Right lobe of liver (tissue), 6 donors: ENCODE results near the gene CABCOCO1. TPM values are rescaled to one million over a fixed set of nuclear protein-coding genes. Genes with fewer than 3 reads are reported as not detected.
"Not testable (repeated sequence)": the region's sequence is repeated elsewhere in the genome, so short reads cannot be mapped to it uniquely, and the experiment has no call there.

Experiments used
- ATAC-seq, 4 donors: fragments of 200-7000 bp; cut with Tn5 transposase; one replicate each; pipeline ENCODE4 v1.9.1; 2020; ENCODE audit warnings: mild to moderate bottlenecking in 4 of 4, moderate library complexity in 4 of 4
- DNase-seq, 3 donors: peaks; one replicate each; pipeline ENCODE4 v3.0.0-alpha.2; 2020
- H3K27ac ChIP-seq, 3 donors: fragments of 200-600 bp; one replicate each; pipeline ENCODE4 v1.8.0; 2022
- H3K27me3 ChIP-seq, 2 donors: fragments of 200-600 bp; one replicate each; pipeline ENCODE4 v1.8.0; 2022
- H3K36me3 ChIP-seq, 4 donors: fragments of 200-600 bp; sonication (generic) in 1 of 4; one replicate each; pipeline versions ENCODE4 v1.5.1 to v1.8.0; 2017 to 2022; ENCODE audit warnings: control low read depth in 1 of 4
- H3K4me1 ChIP-seq, 4 donors: fragments of 200-600 bp; sonication (generic) in 1 of 4; one replicate each; pipeline versions ENCODE4 v1.5.1 to v1.8.0; 2017 to 2022; ENCODE audit warnings: control low read depth in 1 of 4
- H3K4me3 ChIP-seq, 3 donors: fragments of 200-600 bp; one replicate each; pipeline ENCODE4 v1.8.0; 2022
- H3K9me3 ChIP-seq, 4 donors: fragments of 200-600 bp; sonication (generic) in 1 of 4; one replicate each; pipeline versions ENCODE4 v1.5.1 to v1.8.0; 2017 to 2022; ENCODE audit warnings: control low read depth in 1 of 4
- CTCF ChIP-seq, 4 donors: fragments of 200-600 bp in 3 of 4; fragments of 450-650 bp in 1 of 4; IDR thresholded peaks; one replicate each; pipeline versions ENCODE4 v1.5.1 to v1.8.0; 2016 to 2022; ENCODE audit warnings: antibody characterized with exemption in 4 of 4, mild to moderate bottlenecking in 2 of 4
- POLR2A ChIP-seq: fragments of 450-650 bp; IDR thresholded peaks from one replicate; pipeline ENCODE4 v1.6.1; 2017; ENCODE audit warnings: antibody characterized with exemption, mild to moderate bottlenecking
- WGBS: methylation state at CpG from one replicate; pipeline ENCODE4 v1.1.6; 2018; ENCODE audit warnings: low coverage, low lambda C conversion rate; ENCODE audit not compliant: insufficient coverage; ENCODE audit errors: missing lambda C conversion rate; 5-methylcytosine and 5-hydroxymethylcytosine counted together
- intact Hi-C, 2 donors: fragments of 100-400 bp; cut with DNase I; formaldehyde crosslinking; loops; one replicate each; pipeline versions ENCODE4 v1.11.2 to v1.14.1; 2022
- total RNA-seq, 6 experiments: library from RNA; depleted of rRNA in 2 of 6; stranded (reverse); fragments of >200 nt in 2 of 6; fragmentation: NEBNext Ultra II Directional in 3 of 6; extraction: Animal tissue kit (Norgen Biotek cat#: 25700) in 3 of 6; gene quantifications; one replicate each; pipeline versions ENCODE4 v1.1.0 to v1.2.4, GENCODE V29; 2016 to 2023
- donor health status: DM: no; HTN: yes; CAD: no.
- donor health status: DM: no; HTN: no; CAD: no.
- donor health status: DM: no; HTN: no; CAD: no.
- donor health status: DM: no; HTN: yes; CAD: no.
- donor health status: DM: no; HTN: yes; CAD: no.

The CABCOCO1 gene
- total RNA-seq, 6 experiments from 2014 or later, result not detected

GRCh38 chr10:61684894-61685507 is 22.3 kb downstream of the CABCOCO1 start:
- Histone ChIP-seq H3K27me3 (no peaks in the 10 kb centered on the region), H3K36me3 (no peaks in the 10 kb centered on the region), H3K9me3 (no peaks in the 10 kb centered on the region), H3K4me3 (no peak overlapping the region), H3K4me1 (no peaks in the 10 kb centered on the region), H3K27ac (no peak overlapping the region)
- no peak for DNase-seq
- no peak for ATAC-seq
- WGBS, result 54% methylated on average over 3 of the region's 3 CpGs
- intact Hi-C loops, result no loop called here
- TF ChIP-seq POLR2A (no peak), CTCF (IDR thresholded peaks at IDR 0.05) (no peak)

- ATAC-seq (no peak), DNase-seq (no peak)
- Histone ChIP-seq H3K4me1 (no peaks in the 10 kb centered on the region), H3K27ac (no peak overlapping the region), H3K9me3 (no peaks in the 10 kb centered on the region), H3K36me3 (no peaks in the 10 kb centered on the region), H3K4me3 (no peak overlapping the region), H3K27me3 (no peaks in the 10 kb centered on the region)
- WGBS, result 68% methylated on average over 11 of the region's 11 CpGs
- TF ChIP-seq POLR2A (no peak), CTCF (IDR thresholded peaks at IDR 0.05) (no peak)
- intact Hi-C loops, result no loop called here
These were observed 26.0 kb downstream of the CABCOCO1 start for GRCh38 chr10:61688551-61689308.

DNA sequence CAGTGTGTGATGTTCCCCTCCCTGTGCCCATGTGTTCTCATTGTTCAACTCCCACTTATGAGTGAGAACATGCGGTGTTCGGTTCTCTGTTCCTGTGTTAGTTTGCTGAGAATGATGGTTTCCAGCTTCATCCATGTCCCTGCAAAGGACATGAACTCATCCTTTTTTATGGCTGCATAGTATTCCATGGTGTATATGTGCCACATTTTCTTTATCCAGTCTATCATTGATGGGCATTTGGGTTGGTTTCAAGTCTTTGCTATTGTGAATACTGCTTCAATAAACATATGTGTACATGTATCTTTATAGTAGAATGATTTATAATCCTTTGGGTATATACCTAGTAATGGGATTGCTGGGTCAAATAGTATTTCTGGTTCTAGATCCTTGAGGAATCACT is 28.9 kb downstream of the CABCOCO1 start:
- H3K4me3 ChIP-seq, ATAC-seq, H3K36me3 ChIP-seq, H3K9me3 ChIP-seq, H3K4me1 ChIP-seq, H3K27ac ChIP-seq, H3K27me3 ChIP-seq, intact Hi-C loops, DNase-seq: not testable (repeated sequence)
- WGBS, result 92% methylated on average over 2 of the region's 2 CpGs

GRCh38 chr10:61692447-61693010 is 29.8 kb downstream of the CABCOCO1 start:
- Histone ChIP-seq H3K27ac (no peak overlapping the region), H3K9me3 (no peaks in the 10 kb centered on the region), H3K4me1 (no peaks in the 10 kb centered on the region), H3K36me3 (no peaks in the 10 kb centered on the region), H3K4me3 (no peak overlapping the region), H3K27me3 (no peaks in the 10 kb centered on the region)
- ATAC-seq, result no peak
- no peak for TF ChIP-seq POLR2A
- intact Hi-C loops, result no loop called here
- WGBS, result 55% methylated on average over 3 of the region's 3 CpGs
- DNase-seq, result no peak

- ATAC-seq (no peak), DNase-seq (no peak)
- WGBS, result 58% methylated on average over 4 of the region's 4 CpGs
- H3K4me3 ChIP-seq, result no peak overlapping the region
- H3K27me3 ChIP-seq, result no peaks in the 10 kb centered on the region
- H3K27ac ChIP-seq, result no peak overlapping the region
- no peaks in the 10 kb centered on the region for H3K36me3 ChIP-seq
- H3K9me3 ChIP-seq, result peaks cover 0 to 3% (median 0%) of the 10 kb centered on the region in 4 donors
- H3K4me1 ChIP-seq, result no peaks in the 10 kb centered on the region
- TF ChIP-seq CTCF (IDR thresholded peaks at IDR 0.05) (no peak), POLR2A (no peak)
- intact Hi-C loops, result no loop called here
These were observed 36.4 kb downstream of the CABCOCO1 start for GRCh38 chr10:61698968-61699655.
